Measurements from ENCODE around the gene PVR.
"Not testable (repeated sequence)": the region's sequence is repeated elsewhere in the genome, so short reads cannot be mapped to it uniquely, and the experiment has no call there.

Gene PVR

DNA sequence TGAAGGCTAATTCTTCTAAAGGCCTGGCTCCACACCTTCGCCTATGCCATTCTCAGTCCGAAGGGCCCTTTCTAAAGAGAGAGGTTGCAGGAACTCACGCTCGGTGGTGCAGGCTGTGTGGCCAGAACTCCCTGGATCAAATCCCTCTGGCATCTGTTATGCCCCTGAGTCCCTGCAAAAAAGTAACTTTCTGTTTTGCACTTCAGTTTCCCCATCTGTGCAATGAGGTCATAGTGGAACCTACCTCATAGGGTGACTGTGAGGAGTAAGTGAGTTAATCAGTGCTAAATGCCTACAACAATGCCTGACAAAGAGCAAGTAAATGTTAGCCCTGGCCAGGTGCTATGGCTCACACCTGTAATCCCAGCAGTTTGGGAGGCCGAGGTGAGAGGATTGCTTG, 23.0 kb upstream of the PVR start:
- DNase-seq: no peak

DNA sequence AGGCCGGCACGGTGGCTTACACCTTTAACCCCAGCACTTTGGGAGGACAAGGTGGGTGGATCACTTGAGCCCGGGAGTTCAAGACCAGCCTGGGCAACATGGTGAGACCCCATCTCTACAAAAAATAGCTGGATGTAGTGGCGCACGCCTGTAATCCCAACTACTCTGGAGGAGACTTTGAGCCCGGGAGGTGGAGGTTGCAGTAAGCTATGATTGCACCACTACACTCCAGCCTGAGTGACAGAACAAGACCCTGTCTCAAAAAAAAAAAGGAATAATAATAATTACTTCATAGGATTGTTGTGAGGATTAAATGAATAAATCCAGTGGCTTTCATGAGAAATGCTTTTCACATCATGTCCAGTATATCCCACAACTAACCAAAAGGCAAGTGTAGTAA, 22.3 kb upstream of the PVR start:
- DNase-seq: no peak

DNA sequence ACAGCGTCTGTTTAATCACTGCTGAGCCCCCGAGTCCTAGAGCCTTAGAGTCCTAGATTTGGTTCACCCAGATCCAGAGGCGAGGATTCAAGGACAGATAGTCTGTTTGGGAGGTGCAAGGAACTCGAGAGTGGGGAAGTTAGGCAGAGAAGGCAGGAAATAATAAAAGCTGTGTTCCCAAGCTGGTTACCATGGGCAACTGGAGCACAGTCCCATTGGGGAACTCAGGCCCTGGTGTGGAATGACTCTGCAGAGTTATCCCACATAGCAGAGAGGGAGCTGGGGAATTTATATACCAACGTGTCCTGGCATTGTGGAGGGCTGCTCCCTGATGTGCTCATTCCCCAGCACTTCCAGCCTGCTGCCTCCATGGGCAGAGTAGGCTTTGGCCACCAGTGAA, 20.6 kb upstream of the PVR start:
- DNase-seq: peak; percentile 63

DNA sequence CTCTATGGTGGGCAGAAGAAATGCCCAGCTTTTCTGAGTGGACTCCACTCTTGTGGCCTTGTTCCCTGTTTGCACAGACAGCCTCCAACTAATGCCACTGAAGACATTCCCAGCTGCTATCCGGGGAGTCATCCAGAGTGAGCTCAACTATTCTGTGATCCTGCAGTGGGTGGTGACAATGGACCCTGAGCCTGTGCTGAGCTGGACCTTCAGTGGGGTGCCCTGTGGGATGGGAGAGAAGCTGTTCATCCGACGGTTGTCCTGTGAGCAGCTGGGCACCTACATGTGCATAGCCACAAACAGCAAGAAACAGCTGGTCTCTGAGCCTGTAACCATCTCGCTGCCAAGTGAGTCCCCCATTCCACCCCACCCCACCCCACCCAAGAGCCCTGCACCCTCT, 20.1 kb upstream of the PVR start:
- no peak for DNase-seq

DNA sequence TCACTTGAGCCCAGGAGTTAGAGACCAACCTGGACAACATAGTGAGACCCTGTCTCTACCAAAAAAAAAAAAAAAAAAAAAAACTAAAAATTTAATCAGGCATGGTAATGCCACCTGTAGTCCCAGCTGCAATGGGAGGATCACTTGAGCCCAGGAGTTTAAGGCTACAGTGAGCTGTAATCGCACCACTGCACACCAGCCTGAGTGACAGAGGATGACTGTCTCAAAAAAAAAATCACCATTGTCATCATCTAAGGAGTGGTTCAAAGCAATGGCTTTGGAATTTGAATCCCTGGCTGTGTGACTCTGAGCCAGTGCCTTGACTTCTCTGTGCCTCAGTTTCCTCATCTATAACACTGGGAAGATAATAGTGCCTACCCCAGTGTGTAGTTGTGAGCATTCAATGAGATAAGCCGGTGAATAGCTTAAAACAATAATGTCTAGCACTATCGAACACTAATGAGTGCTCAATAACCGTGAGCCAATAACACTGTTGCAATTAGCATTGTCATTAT, 18.8 kb upstream of the PVR start:
- DNase-seq: no peak

DNA sequence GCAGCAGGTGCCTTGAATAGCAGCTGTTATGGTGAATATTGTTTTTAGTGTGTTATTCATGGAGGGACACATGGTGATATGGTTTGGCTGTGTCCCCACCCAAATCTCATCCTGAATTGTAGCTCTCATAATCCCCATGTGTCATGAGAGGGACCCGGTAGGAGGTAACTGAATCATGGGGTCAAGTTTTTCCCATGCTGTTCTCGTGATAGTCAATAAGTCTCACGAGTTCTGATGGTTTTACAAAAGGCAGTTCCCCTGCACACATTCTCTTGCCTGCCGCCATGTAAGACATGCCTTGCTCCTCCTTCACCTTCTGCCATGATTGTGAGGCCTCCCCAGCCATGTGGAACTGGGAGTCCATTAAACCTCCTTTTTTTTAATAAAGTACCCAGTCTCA, 18.1 kb upstream of the PVR start:
- not testable (repeated sequence) for DNase-seq

DNA sequence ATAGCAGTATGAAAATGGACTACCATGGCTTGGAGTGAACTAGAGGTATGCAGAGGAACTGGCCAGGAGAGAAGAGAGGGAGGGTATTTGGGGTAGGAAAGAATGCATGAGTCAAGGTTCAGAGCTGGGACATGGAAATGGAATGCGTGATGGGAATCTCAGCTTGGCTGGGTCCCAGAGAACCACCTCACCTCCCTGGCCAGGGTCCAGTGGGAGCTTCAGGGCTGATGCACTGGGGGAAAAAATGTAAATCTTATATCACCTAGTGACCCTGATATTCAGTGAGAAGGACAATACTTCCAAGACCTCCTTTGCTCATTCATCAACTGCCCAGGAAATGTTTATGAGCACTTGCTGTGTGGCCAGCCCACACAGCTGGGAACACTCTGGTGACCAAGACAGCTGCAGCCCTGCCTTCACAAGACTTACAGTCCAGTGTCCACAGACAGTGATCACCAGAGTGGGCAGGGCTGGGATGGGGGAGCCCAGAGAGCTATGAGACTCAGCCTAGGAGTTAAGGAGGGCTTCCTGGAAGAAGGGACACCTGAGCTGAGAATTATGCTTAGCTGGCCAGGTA, 17.6 kb upstream of the PVR start:
- no peak for DNase-seq

DNA sequence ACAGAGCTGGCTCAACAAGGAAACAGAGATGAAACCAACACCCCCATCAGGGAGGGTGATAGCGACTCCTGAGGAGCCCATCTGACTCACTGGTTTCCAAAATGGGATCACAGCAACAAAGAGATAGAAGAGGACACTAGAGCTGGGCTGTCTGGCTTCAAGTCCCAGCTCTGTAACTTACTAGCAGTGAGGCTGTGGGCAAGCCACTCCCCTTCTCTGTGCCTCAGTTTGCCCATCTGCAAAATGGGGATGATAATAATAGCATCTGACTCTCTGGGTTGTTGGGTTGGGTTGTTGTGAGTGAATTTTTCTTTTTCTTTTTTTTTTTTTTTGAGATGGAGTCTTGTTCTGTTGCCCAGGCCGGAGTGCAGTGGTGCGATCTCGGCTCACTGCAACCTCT, 16.1 kb upstream of the PVR start:
- DNase-seq: no peak

DNA sequence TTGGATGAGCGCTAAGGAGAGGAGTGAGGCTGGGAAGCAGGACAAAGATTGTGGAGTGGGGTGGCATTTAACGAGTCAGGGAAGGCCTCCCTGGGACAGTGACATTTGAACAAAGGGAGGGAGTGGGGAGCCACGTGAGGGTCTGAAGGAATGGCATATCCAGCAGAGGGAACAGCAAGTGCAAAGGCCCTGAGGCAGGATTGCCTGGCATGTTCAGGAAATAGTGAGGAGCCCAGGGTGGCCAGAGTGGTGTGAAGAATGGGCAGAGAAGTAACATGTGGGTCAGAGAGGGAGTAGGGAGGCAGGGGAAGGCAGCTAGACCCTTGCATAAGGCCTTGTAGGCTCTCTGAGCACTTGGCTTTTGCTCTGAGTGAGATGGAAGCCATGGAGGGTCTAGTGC, 14.9 kb upstream of the PVR start:
- no peak for DNase-seq

DNA sequence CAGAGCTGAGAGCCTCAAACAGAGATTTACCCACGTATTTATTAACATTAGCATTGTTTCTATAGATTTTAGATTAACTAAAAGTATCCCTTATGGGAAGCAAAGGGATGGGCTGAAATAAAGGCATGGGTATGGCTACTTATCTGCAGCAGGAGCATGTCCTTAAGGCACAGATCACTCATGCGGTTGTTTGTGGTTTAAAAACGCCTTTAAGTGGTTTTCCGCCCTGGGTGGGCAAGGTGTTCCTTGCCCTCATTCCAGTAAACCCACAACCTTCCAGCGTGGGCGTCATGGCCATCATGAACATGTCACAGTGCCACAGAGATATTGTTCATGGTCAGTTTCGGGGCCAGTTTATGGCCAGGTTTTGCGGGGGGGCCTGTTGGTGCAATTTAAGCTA, 12.1 kb upstream of the PVR start:
- not testable (repeated sequence) for DNase-seq

DNA sequence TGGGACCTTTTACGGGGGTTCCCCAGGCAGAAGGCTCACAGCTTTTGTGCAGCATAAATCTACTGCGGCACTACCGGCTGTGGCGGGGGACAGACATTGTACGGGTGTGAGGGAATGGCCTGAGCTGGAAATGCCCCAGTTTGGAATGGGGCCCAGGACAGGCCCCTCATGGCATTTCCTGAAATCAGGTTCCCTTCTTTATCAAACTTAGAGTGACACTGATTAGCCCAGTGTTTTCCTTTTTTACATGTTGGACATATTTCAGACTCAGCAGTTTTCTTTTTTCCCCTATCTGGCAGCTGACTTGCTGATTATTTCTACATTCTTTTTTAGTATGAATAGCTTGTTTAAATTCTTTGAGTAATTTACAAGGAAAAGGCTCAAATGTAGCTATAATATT, 9.7 kb upstream of the PVR start:
- DNase-seq: not testable (repeated sequence)

DNA sequence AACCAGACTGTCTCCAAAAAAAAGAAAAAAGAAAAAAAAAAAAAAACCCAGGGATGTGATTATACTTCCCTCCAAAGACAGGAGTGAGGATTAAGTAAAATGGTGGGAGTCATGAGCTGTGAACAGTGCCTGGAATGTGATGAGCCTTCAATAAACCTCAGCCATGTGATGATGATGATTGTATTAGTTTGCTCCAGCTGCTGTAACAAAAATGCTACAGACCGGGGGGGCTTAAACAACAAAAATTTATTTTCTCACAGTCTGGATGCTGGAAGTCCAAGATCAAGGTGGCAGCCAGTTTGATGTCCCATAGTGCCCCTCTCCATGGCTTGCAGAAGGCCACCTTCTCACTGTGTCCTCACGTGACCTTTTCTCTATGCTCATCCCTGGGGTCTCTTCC, 8.9 kb upstream of the PVR start:
- DNase-seq: no peak

DNA sequence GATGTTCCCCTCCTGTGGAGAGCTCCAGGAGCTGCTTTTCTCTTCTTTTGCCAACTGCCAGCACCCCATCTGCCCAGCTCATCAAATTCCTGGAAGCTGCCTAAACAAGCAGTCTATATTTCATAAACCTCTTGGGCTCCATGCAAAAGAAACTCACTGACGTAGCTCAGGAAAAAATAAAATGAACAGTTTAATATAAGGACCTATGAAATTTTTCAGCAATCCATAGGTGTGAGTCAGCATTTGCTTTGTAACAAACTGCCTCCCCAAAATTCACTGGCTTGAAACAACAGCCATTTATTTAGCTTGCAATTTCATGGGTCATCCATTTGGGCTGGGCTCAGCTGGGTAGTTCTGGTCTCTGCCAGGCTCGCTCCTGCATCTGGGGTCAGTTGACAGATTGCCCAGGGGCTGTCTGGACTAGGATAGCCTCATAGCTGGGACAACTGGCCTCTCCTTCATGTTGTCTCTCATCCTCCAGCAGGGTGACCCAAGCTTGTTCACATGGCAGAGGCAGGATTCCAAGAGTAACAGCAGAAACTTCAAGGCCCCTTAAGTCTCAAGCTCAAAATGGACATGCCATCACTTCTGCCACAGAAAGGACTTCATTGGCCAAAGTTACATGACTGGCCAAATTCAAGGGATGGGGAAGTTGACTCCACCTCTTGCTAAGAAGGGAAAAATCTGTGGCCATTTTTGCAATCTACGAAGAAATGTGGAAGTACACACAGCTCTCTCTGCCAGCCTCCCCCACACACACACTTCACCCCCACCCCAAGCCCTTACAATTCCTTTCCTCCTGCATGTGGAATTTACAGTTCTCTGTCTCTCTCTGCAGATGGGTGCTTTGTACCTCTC, 7.9 kb upstream of the PVR start:
- peak; percentile 38 for DNase-seq

DNA sequence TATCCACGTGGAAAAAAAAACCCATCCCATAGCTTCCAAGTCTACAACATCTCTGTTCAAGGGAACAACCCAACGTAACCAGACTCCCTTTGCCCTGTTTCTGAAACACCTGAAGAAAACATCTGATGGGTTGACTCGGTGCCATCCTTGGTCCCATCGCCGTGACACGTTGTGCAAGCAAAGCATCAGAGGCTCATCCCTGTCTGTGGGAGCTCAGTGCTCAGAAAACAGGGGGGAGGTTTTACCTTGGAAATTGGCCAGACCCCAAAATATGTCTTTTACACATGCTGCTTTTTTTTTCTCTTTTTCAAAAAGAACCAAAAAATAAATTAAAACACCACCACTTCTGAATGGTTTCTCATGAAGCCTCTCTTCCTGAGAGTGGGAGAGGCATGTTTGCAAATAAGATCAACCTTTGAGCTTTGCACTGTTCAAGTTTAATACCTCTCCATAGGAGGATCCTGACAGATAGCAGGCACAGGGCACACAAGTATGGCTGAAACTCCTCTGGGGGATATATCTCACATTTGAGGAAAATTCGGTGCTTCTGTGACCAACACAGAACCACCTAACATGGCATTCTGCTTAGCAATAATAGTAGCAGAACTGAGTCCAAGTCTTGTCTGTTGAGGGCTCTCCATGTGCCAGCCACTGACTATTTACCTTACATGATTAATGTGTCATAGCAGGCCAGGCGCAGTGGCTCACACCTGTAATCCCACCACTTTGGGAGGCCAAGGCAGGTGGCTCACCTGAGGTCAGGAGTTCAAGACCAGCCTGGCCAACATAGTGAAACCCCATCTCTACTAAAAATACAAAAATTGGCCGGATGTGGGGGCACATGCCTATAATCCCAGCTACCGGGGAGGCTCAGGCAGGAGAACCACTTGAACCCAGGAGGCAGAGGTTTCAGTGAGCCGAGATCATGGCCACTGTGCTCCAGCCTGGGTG, 7.0 kb upstream of the PVR start:
- DNase-seq: no peak

DNA sequence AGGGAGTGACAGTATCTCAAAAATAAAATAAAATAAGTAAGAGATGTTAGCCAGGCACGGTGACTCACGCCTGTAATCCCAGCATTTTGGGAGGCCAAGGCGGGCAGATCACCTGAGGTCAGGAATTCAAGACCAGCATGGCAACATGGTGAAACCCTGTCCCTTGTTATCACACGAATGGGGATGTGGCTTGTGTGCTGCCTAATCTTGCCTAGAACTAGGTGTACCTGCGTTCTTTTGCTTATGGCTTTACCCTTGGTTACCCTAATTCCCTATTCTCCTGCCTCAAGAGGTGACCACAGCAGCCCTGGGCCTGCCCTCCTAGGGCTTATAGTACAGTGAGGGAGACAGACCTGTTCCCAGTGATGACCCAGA, 6.3 kb upstream of the PVR start:
- no peak for DNase-seq

DNA sequence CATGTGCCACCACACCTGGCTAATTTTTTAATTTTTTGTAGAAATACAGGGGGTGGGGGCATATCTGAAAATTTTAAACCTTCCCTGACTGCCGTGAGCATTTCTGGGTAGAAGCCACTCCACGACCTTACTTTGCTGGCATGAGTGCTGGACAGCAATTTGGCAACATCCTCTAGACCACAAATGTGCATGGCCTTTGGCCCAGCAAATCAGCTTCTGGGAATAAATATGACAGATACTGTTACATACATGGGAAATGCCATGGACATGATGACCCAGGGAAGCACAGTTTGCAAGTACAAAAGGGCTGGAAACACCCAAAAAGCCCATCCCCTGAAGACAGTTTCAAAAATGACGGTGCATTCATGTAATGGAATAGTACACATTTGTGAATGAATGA, 3.2 kb upstream of the PVR start:
- no peak for DNase-seq

DNA sequence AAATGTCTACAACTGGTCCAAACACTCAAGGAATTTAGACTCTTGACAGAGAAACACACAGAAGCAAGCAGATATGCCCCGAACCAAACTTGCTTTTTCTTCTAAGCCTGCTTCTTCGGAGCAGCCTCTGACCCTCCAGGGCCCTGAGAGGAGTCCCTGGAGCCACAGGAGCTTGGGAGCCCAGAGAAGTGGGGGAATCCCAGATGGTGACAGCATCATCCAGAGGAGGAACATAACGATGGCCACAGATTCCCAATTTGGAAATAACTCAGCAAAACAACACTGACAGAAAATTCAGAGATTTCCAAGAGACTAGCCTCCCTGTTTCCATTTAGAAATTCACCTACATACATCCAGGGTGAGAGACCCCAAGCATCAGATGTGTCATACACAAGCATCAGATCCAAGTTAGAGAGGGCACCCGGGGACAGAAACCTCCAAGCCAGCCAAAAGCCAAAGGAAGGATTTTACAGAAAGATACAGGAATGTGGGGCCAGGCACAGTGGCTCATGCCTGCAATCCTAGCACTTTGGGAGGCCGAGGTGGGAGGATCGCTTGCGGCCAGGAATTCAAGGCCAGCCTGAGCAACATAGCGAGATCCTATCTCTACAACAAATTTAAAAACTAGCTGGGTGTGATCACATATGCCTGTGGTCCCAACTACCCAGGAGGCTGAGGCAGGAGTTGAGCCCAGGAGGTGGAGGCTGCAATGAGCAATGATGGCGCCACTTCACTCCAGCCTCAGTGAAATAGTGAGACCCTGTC, 2.0 kb upstream of the PVR start:
- no peak for DNase-seq

DNA sequence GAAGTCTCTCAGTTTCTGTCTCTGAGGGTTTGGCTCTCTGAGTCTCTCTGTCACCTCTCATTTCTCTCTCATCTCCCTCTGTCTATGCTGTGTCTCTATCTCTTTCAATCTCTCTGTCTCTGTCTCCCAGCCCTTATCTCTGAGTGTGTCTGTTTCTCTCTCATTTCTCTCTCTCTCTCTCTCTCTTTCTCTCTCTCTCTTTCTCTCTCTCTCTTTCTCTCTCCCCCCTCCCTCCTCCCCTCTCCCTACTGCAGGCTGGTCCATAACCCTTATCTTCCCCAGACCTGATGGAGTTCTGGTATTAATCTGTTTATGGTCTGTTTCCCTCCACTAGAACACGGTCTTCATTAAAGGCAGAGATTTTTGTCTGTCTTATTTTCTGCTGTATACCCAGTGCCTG, 1.3 kb upstream of the PVR start:
- no peak for DNase-seq

DNA sequence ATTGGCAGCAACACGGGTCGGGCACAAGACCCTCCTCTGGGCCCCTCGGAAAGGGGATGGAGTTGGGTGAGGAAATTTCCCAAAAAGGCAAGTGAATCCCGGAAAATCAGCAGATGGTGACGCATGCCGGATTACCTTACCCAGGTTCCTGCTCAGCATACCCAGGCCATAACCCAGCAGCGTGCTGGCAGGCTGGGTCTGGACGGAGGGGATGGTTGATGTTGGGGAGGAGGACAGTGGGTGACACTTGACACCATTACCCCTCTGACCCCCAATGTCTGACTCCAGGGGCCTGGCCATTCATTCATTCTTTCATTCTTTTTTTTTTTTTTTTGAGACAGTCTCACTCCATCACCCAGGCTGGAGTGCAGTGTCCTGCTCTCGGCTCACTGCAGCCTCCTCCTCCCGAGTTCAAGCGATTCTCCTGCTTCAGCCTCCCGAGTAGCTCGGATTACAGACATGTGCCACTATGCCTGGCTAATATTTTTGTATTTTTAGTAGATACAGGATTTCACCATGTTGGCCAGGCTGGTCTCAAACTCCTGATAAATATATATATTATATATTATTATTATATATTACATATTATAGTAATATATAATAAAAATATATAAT, 799 bp downstream of the PVR start:
- no peak for DNase-seq

DNA sequence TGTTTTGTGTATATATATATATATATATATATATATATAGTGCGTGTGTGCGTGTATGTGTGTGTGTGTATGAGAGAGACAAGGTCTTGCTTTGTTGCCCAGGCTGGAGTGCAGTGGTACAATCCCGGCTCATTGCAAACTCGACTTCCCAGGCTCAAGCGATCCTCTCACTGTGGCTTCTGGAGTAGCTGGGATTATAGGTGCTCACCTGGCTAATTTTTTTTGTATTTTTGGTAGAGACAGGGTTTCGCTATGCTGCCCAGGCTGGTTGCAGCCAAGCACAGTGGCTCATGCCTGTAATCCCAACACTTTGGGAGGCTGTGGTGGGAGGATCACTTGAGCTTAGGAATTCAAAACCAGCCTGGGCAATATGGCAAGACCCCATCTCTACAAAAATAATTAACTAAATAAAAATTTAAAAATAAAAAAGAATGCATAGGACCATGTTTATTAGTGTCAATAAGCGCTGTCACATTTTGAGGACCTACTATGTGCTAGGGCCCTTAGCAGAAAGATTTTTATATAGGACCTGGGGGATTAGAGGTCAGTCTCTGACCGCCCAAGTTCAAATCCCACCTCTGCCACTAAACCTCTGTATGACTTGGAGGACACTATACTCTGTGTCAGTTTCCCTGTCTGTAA, 1.8 kb downstream of the PVR start:
- no peak for DNase-seq

DNA sequence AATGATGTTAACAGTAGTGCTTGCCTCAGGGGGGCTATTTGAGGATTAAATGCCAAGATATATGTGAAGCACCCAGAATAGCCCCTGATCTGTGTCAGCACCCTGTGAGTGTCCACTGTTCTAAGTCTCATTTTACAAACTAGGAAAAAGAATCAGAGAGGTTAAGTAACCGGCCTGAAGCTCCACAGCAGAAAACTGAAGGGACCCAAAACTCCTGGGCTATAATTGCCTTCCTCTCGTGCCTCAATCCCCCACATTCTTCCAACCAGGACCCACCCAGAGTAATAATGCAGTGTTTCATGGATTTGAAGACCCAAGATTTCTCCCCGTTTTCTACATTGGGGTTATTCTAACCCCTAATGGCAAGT, 2.3 kb downstream of the PVR start:
- no peak for DNase-seq

DNA sequence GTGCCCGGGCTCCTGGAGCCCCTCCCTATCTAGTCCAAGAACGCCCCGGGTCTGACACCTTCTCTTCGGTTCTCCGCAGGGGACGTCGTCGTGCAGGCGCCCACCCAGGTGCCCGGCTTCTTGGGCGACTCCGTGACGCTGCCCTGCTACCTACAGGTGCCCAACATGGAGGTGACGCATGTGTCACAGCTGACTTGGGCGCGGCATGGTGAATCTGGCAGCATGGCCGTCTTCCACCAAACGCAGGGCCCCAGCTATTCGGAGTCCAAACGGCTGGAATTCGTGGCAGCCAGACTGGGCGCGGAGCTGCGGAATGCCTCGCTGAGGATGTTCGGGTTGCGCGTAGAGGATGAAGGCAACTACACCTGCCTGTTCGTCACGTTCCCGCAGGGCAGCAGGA, 3.4 kb downstream of the PVR start:
- no peak for DNase-seq
